A673 (cell line): Measurements from ENCODE around the gene CCDC57.

ENCODE experiments used
- CTCF ChIP-seq: fragments of 300-800, 200-600 bp; sonication (generic); conservative IDR thresholded peaks from 2 replicates; pipeline ENCODE4 v1.5.1; 2017; ENCODE audit warnings: low read depth, mild to moderate bottlenecking, antibody characterized with exemption, low read length, moderate library complexity, mixed read lengths
- EZH2 ChIP-seq: fragments of 200-600 bp; sonication (generic); IDR thresholded peaks from 2 replicates; pipeline ENCODE4 v1.6.1; 2017; ENCODE audit warnings: borderline replicate concordance, low read depth, mild to moderate bottlenecking, mixed read lengths, antibody characterized with exemption, low read length; ENCODE audit not compliant: poor library complexity, severe bottlenecking

GRCh38 chr17:82247182-82247823, 34.7 kb upstream of the CCDC57 start:
- TF ChIP-seq EZH2, result no peak
- no peak for TF ChIP-seq CTCF
